ENCODE data around the gene MAGEA4.

MAGEA4 gene

GRCh38 chrX:151935358-151935757 is 22.7 kb downstream of the MAGEA4 start:
- DNase-seq, result no peak

GRCh38 chrX:151938172-151938571 is 25.5 kb downstream of the MAGEA4 start:
- DNase-seq, result no peak

GRCh38 chrX:151954730-151955129 is 42.0 kb downstream of the MAGEA4 start:
- no peak for DNase-seq

GRCh38 chrX:151958101-151958500 is 45.4 kb downstream of the MAGEA4 start:
- no peak for DNase-seq

GRCh38 chrX:151962034-151962433 is 49.3 kb downstream of the MAGEA4 start:
- no peak for DNase-seq

GRCh38 chrX:151966236-151966635 is 53.5 kb downstream of the MAGEA4 start:
- no peak for DNase-seq

- no peak for DNase-seq
Measured at GRCh38 chrX:151970027-151970426, 57.3 kb downstream of the MAGEA4 start.

- DNase-seq, result no peak
Measured at GRCh38 chrX:151970661-151971060, 58.0 kb downstream of the MAGEA4 start.

- DNase-seq, result peak; percentile 23
Measured at GRCh38 chrX:151973060-151973661, 60.5 kb downstream of the MAGEA4 start.

GRCh38 chrX:151973851-151974335 is 61.2 kb downstream of the MAGEA4 start:
- DNase-seq, result no peak
